K562 (cell line): ENCODE data around the gene ACHE. TPM values are rescaled to one million over a fixed set of nuclear protein-coding genes. Genes with fewer than 3 reads are reported as not detected.

Source experiments
- ASH1L ChIP-seq: fragments of 450-650 bp; IDR thresholded peaks from 2 replicates; pipeline ENCODE4 v1.6.1; 2018; ENCODE audit warnings: borderline replicate concordance, mild to moderate bottlenecking, low read depth; ENCODE audit not compliant: partially characterized antibody
- DLX4 ChIP-seq: fragments of 250-450 bp; sonication (Bioruptor Pico); IDR thresholded peaks from 2 replicates; pipeline ENCODE4 v1.6.1; 2021; ENCODE audit warnings: mild to moderate bottlenecking
- FOXJ3 ChIP-seq: sonication (generic); formaldehyde crosslinking; IDR thresholded peaks from 2 replicates; pipeline ENCODE4 v1.4.0; 2020; ENCODE audit warnings: mild to moderate bottlenecking, missing genetic modification reagents
- GTF2F1 ChIP-seq: IDR thresholded peaks from 2 replicates; pipeline ENCODE4 v1.6.1; 2011; ENCODE audit warnings: low read depth, low read length, improper control_type of control experiment
- HDAC2 ChIP-seq: fragments of 450-650 bp; IDR thresholded peaks from 2 replicates; pipeline ENCODE4 v1.6.1; 2016; ENCODE audit warnings: mild to moderate bottlenecking
- KLF6 ChIP-seq: fragments of 250-450 bp; sonication (Bioruptor Pico); IDR thresholded peaks from 2 replicates; pipeline ENCODE4 v1.4.0; 2020; ENCODE audit warnings: mild to moderate bottlenecking, moderate library complexity, borderline replicate concordance
- MTA3 ChIP-seq: fragments of 450-650 bp; formaldehyde crosslinking; IDR thresholded peaks from 2 replicates; pipeline ENCODE4 v1.6.1; 2017; ENCODE audit warnings: mild to moderate bottlenecking, borderline replicate concordance
- NEUROD1 ChIP-seq: fragments of 150-350 bp; IDR thresholded peaks from 2 replicates; pipeline ENCODE4 v1.6.1; 2014; ENCODE audit warnings: borderline replicate concordance, low read length, low read depth; ENCODE audit not compliant: partially characterized antibody
- NFATC3 ChIP-seq: fragments of 450-650 bp; IDR thresholded peaks from 2 replicates; pipeline ENCODE4 v1.6.1; 2017; ENCODE audit warnings: mild to moderate bottlenecking
- NR2F6 ChIP-seq: fragments of 450-650 bp; formaldehyde crosslinking; IDR thresholded peaks from 2 replicates; pipeline ENCODE4 v1.4.0; 2020; ENCODE audit warnings: mild to moderate bottlenecking
- NR4A1 ChIP-seq, 2 experiments: fragments of 250-450 bp in 1 of 2; fragments of 450-650 bp in 1 of 2; sonication (Bioruptor Pico) in 1 of 2; IDR thresholded peaks; 2 replicates each; pipeline versions ENCODE4 v1.4.0 to v1.6.1; 2016 to 2020; ENCODE audit warnings: mild to moderate bottlenecking in 2 of 2, missing compliant biosample characterization in 1 of 2, missing genetic modification characterization in 1 of 2, moderate library complexity in 1 of 2
- PHF21A ChIP-seq: fragments of 450-650 bp; IDR thresholded peaks from 2 replicates; pipeline ENCODE4 v1.6.1; 2017; ENCODE audit warnings: low read depth, borderline replicate concordance
- PML ChIP-seq: IDR thresholded peaks from 2 replicates; pipeline ENCODE4 v1.6.1; 2012; ENCODE audit warnings: low read length, inconsistent platforms
- POLR2AphosphoS2 ChIP-seq: IDR thresholded peaks from 2 replicates; pipeline ENCODE4 v1.6.1; 2012; ENCODE audit warnings: low read length, improper control_type of control experiment
- POLR3A ChIP-seq: IDR thresholded peaks from 2 replicates; pipeline ENCODE4 v1.6.1; 2011; ENCODE audit warnings: borderline replicate concordance, mild to moderate bottlenecking, moderate library complexity; ENCODE audit not compliant: insufficient read length, insufficient read depth; ENCODE audit errors: extremely low read depth
- RBM25 ChIP-seq: fragments of 200-400 bp; formaldehyde crosslinking; IDR thresholded peaks from 2 replicates; pipeline ENCODE4 v1.6.1; 2018; ENCODE audit warnings: low read length, low read depth, moderate library complexity; ENCODE audit not compliant: severe bottlenecking
- TBL1XR1 ChIP-seq, 2 experiments: IDR thresholded peaks; 2 replicates each; pipeline ENCODE4 v1.6.1; 2012; ENCODE audit warnings: improper control_type of control experiment in 2 of 2, low read length in 2 of 2, mild to moderate bottlenecking in 1 of 2
- TEAD4 ChIP-seq, 2 experiments: sonication (generic) in 1 of 2; formaldehyde crosslinking in 1 of 2; IDR thresholded peaks; 2 replicates each; pipeline versions ENCODE4 v1.6.1 to v1.8.0; 2012 to 2022; ENCODE audit warnings: borderline replicate concordance in 1 of 2, inconsistent platforms in 1 of 2, low read length in 1 of 2, mild to moderate bottlenecking in 1 of 2, missing genetic modification reagents in 1 of 2
- XRCC4 ChIP-seq: IDR thresholded peaks from one replicate; pipeline ENCODE4 v1.6.1; 2011; ENCODE audit not compliant: insufficient read depth, insufficient read length; ENCODE audit errors: extremely low read depth
- ZFPM2 ChIP-seq: fragments of 250-450 bp; sonication (Bioruptor Pico); IDR thresholded peaks from 2 replicates; pipeline ENCODE4 v1.5.1; 2022; ENCODE audit warnings: mild to moderate bottlenecking
- ZKSCAN3 ChIP-seq: fragments of 250-450 bp; sonication (Bioruptor Pico); IDR thresholded peaks from 2 replicates; pipeline ENCODE4 v1.4.0; 2020
- ZNF197 ChIP-seq: fragments of 200-800 bp; sonication (Bioruptor generic); IDR thresholded peaks from 2 replicates; pipeline ENCODE4 v1.6.1; 2016; ENCODE audit warnings: low read depth, missing genetic modification characterization, missing compliant biosample characterization
- ZNF436 ChIP-seq: fragments of 250-450, 450-650 bp; sonication (Bioruptor Pico); formaldehyde crosslinking; IDR thresholded peaks from 2 replicates; pipeline ENCODE4 v1.7.0; 2020; ENCODE audit warnings: mild to moderate bottlenecking
- polyA plus RNA-seq, 8 experiments: library from polyadenylated mRNA; depleted of rRNA in 4 of 8; stranded (reverse) in 5 of 8; unstranded in 3 of 8; fragments of >200 nt; fragmentation: Nextera tagmentation in 2 of 8; fragmentation: Illumina TruSeq in 1 of 8; extraction: Ambion mirVana in 2 of 8; extraction: Trizol in 1 of 8; gene quantifications; 2 replicates each; pipeline versions ENCODE4 v1.2.1 to v1.2.3, GENCODE V29; 2011 to 2014; ENCODE audit warnings: inconsistent platforms in 1 of 8, missing spikeins in 1 of 8
- total RNA-seq, 7 experiments: library from RNA; depleted of rRNA in 6 of 7; stranded (reverse); fragments of >200 nt in 6 of 7; fragmentation: Illumina TruSeq in 2 of 7; extraction: Trizol in 2 of 7; gene quantifications; 2 replicates each; pipeline versions ENCODE4 v1.2.1 to v1.2.3, GENCODE V29; 2011 to 2021; ENCODE audit warnings: low replicate concordance in 1 of 7
- TF ChIP-seq, protein P1 (sequence below): fragments of 450-650 bp; IDR thresholded peaks from 2 replicates; pipeline ENCODE4 v1.6.1; 2018; ENCODE audit warnings: mild to moderate bottlenecking, low read depth; ENCODE audit not compliant: partially characterized antibody
- TF ChIP-seq, protein P2 (sequence below): fragments of 450-650 bp; formaldehyde crosslinking; IDR thresholded peaks from 2 replicates; pipeline ENCODE4 v1.4.0; 2022; ENCODE audit warnings: missing genetic modification characterization

ACHE gene
- total and polyA plus RNA-seq, 9 of the 15 experiments (the other 6 are each of a cell fraction or from before 2014, with no cell fraction given): 0.04 to 8.8 (median 1.9) TPM

GRCh38 chr7:100867040-100867775 is 28.5 kb downstream of the ACHE start, which contains the start of gene TRIP6 (continued):
- TF ChIP-seq DLX4 (no peak), FOXJ3 (CRISPR knock-in tag) (no peak), POLR3A (no peak), NR4A1 (CRISPR knock-in tag; IDR thresholded peaks at IDR 0.05) (no peak), NR4A1 (tag; IDR thresholded peaks at IDR 0.05) (no peak; the same call in 1 of the 2 replicates), XRCC4 (no peak), PML (no peak; the same call in 1 of the 2 replicates), POLR2AphosphoS2 (0 out of 2 replicates have a peak, but pooled peaks have one; percentile 43), KLF6 (CRISPR knock-in tag) (peak; percentile 28; the same call in 1 of the 2 replicates), ASH1L (no peak), ZNF436 (CRISPR knock-in tag) (no peak), TEAD4 (IDR thresholded peaks at IDR 0.05; ENCODE audit: low read length) (peak; percentile 97), TEAD4 (CRISPR knock-in tag; IDR thresholded peaks at IDR 0.05; ENCODE audit: borderline replicate concordance) (peak; percentile 98), NFATC3 (no peak), PHF21A (0 out of 2 replicates have a peak, but pooled peaks have one; percentile 7), ZNF197 (no peak), MTA3 (peak; percentile 87; the same call in 1 of the 2 replicates), NR2F6 (CRISPR knock-in tag) (no peak), HDAC2 (peak; percentile 85), RBM25 (no peak), GTF2F1 (no peak), NEUROD1 (peak; percentile 74), ZKSCAN3 (CRISPR knock-in tag) (no peak), ZFPM2 (CRISPR knock-in tag) (0 out of 2 replicates have a peak, but pooled peaks have one; percentile 67), TBL1XR1 (IDR thresholded peaks at IDR 0.05; ENCODE audit: low read length in 2 of 2) (peak in 1 of 2 experiments; percentile 25; a peak in 1 of 4 replicates)
- TF ChIP-seq, protein P1, sequence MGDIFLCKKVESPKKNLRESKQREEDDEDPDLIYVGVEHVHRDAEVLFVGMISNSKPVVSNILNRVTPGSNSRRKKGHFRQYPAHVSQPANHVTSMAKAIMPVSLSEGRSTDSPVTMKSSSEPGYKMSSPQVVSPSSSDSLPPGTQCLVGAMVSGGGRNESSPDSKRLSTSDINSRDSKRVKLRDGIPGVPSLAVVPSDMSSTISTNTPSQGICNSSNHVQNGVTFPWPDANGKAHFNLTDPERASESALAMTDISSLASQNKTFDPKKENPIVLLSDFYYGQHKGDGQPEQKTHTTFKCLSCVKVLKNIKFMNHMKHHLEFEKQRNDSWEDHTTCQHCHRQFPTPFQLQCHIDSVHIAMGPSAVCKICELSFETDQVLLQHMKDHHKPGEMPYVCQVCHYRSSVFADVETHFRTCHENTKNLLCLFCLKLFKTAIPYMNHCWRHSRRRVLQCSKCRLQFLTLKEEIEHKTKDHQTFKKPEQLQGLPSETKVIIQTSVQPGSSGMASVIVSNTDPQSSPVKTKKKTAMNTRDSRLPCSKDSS: no peak
- TF ChIP-seq, protein P2, sequence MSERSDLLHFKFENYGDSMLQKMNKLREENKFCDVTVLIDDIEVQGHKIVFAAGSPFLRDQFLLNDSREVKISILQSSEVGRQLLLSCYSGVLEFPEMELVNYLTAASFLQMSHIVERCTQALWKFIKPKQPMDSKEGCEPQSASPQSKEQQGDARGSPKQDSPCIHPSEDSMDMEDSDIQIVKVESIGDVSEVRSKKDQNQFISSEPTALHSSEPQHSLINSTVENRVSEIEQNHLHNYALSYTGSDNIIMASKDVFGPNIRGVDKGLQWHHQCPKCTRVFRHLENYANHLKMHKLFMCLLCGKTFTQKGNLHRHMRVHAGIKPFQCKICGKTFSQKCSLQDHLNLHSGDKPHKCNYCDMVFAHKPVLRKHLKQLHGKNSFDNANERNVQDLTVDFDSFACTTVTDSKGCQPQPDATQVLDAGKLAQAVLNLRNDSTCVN: no peak
